ENCODE measurements around the gene TMEM61. TPM values are rescaled to one million over a fixed set of nuclear protein-coding genes. Genes with fewer than 3 reads are reported as not detected.

The TMEM61 gene
- total RNA-seq, 1 experiment from 2014 or later, result 0.74 TPM

DNA sequence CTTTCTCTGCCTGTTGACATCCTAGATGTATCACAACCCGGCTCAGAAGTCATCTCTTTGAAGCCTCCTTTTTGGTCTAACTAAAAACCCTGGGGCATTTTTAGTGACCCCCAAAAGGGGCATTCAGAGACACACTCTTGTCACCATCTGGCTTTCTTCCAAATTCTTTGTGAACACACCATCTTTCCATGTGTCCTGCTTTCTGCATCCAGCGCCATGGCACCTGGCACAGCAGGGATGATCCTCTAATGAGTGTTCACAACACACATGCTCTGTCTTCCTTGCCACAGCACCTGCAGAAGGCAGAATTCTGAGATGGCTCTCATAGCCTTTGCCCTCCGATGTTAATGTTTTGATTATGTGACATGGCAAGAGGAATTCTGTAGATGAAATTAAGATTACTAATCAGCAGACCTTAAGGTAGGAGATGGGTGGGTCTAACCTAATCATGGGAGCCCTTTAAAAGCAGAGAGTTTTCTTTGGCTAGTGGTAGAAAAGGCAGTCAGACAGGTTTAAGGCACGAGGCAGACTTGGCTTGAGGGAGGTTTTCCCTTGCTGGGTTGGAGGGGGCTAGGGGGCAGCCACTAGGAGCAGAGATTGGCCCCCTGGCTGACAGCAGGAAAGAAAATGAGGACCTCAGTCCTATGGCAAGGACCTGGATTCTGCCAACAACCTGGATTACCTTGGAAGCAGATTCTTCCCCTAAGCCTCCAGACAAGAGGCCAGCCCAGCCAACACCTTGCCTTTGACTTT is 4.9 kb upstream of the TMEM61 start:
- ChIA-PET POLR2A (no interaction called here), CTCF (interaction anchor here (1.2 kb wide), 1 partner anchor 46 kb away, joined by 5 read pairs; no protein-coding TSS in a partner anchor)
- Mint-ChIP-seq H3K4me1 (peaks cover 26% of the 10 kb centered on the region), H3K4me3 (no peak overlapping the region), H3K27ac (no peak overlapping the region), H3K36me3 (no peaks in the 10 kb centered on the region), H3K9me3 (no peaks in the 10 kb centered on the region), H3K27me3 (ENCODE audit: low read depth) (peaks cover 23% of the 10 kb centered on the region)
- ATAC-seq (no peak), DNase-seq (ENCODE audit: low spot score) (no peak)
- TF ChIP-seq TP53 (CRISPR knock-in tag; IDR thresholded peaks at IDR 0.05) (no peak), PRDM15 (CRISPR knock-in tag; IDR thresholded peaks at IDR 0.05) (0 out of 2 replicates have a peak, but pooled peaks have one; percentile 17), ZMAT4 (CRISPR knock-in tag; IDR thresholded peaks at IDR 0.05) (no peak), JUN (CRISPR knock-in tag; IDR thresholded peaks at IDR 0.05) (no peak), USF2 (CRISPR knock-in tag; IDR thresholded peaks at IDR 0.05) (no peak), MYBL2 (CRISPR knock-in tag; IDR thresholded peaks at IDR 0.05) (no peak), ZNF263 (CRISPR knock-in tag; IDR thresholded peaks at IDR 0.05; ENCODE audit: low read depth) (no peak), IRF2 (CRISPR knock-in tag; IDR thresholded peaks at IDR 0.05; ENCODE audit: borderline replicate concordance, low read depth) (no peak)

DNA sequence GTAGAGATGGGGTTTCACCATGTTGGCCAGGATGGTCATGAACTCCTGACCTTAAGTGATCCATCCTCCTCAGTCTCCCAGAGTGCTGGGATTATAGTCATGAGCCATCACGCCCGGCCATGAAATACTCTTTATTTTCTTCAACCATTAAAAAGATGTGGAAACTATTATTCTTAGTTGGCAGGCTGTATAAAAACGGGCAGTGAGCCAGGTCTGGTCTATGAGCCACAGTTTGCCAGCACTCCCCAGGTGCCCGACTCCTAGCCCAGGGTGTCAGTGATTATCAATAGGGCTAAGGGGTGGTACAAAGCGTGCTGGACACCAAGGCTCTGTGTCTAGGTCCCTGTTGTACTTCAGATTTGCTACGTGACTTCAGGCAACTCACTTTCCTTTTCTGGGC is 3.7 kb upstream of the TMEM61 start:
- Mint-ChIP-seq H3K4me1 (peaks cover 26% of the 10 kb centered on the region), H3K4me3 (no peak overlapping the region), H3K27me3 (ENCODE audit: low read depth) (peaks cover 31% of the 10 kb centered on the region), H3K27ac (no peak overlapping the region), H3K9me3 (no peaks in the 10 kb centered on the region), H3K36me3 (no peaks in the 10 kb centered on the region)
- DNase-seq (ENCODE audit: low spot score) (no peak), ATAC-seq (no peak)
- CTCF ChIA-PET, result interaction anchor here (0.7 to 3.0 kb wide), 4 partner anchors 8 to 32 kb away, joined by 3 to 18 read pairs (median 12); no protein-coding TSS in a partner anchor
- POLR2A ChIA-PET, result no interaction called here
- TF ChIP-seq ZBTB21 (CRISPR knock-in tag; IDR thresholded peaks at IDR 0.05; ENCODE audit: borderline replicate concordance) (no peak), CBFB (CRISPR knock-in tag; IDR thresholded peaks at IDR 0.05; ENCODE audit: low read depth) (no peak), ZNF263 (CRISPR knock-in tag; IDR thresholded peaks at IDR 0.05; ENCODE audit: low read depth) (no peak), KAT7 (CRISPR knock-in tag; IDR thresholded peaks at IDR 0.05; ENCODE audit: borderline replicate concordance) (no peak), TEAD1 (CRISPR knock-in tag; IDR thresholded peaks at IDR 0.05) (no peak), SOX15 (CRISPR knock-in tag; IDR thresholded peaks at IDR 0.05) (no peak), ZNF138 (CRISPR knock-in tag; conservative IDR thresholded peaks at IDR 0.05) (no peak), ZNF317 (CRISPR knock-in tag; IDR thresholded peaks at IDR 0.05; ENCODE audit: borderline replicate concordance, low read depth) (no peak), ARID4B (CRISPR knock-in tag; IDR thresholded peaks at IDR 0.05; ENCODE audit: borderline replicate concordance) (no peak), ZMAT4 (CRISPR knock-in tag; IDR thresholded peaks at IDR 0.05) (no peak)
- TF ChIP-seq, protein P1, sequence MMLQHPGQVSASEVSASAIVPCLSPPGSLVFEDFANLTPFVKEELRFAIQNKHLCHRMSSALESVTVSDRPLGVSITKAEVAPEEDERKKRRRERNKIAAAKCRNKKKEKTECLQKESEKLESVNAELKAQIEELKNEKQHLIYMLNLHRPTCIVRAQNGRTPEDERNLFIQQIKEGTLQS (CRISPR knock-in tag; conservative IDR thresholded peaks at IDR 0.05), result no peak
